ENCODE results near the gene EXOSC5. TPM values are rescaled to one million over a fixed set of nuclear protein-coding genes. Genes with fewer than 3 reads are reported as not detected.

The EXOSC5 gene
- total and polyA plus RNA-seq, 10 of the 15 experiments (the other 5 are each of a cell fraction or from before 2014, with no cell fraction given), result 15.8 to 123 (median 52.7) TPM

GRCh38 chr19:41424335-41425173, 27.4 kb upstream of the EXOSC5 start:
- Histone ChIP-seq H3K27me3 (replicated peaks in 1 of 2; ENCODE audit: control insufficient read depth in 2 of 2, insufficient read depth in 2 of 2, low read length in 1 of 2) (no peaks in the 10 kb centered on the region), H3K4me1 (ENCODE audit: control insufficient read depth, insufficient read depth, low read length) (peaks cover 9% of the 10 kb centered on the region), H3K4me2 (ENCODE audit: control insufficient read depth, insufficient read depth) (no peak overlapping the region), H4K20me1 (ENCODE audit: control insufficient read depth, insufficient read depth) (no peaks in the 10 kb centered on the region; the same call in 1 of the 2 replicates), H3K4me3 (no peak overlapping the region), H3K36me3 (ENCODE audit: control insufficient read depth in 2 of 2, insufficient read depth in 2 of 2, low read length in 1 of 2) (peaks cover 7 to 16% of the 10 kb centered on the region in 2 experiments), H3K79me2 (ENCODE audit: control insufficient read depth, insufficient read depth, low read length) (no peaks in the 10 kb centered on the region; the same call in 1 of the 2 replicates), H3K9ac (ENCODE audit: control insufficient read depth, insufficient read depth, low read length) (no peak overlapping the region), H3K9me3 (replicated peaks; ENCODE audit: control insufficient read depth, insufficient read depth, low read length) (no peaks in the 10 kb centered on the region), H2AFZ (ENCODE audit: control insufficient read depth, low read depth, low read length) (no peak overlapping the region), H3K27ac (ENCODE audit: control insufficient read depth, insufficient read depth) (no peak overlapping the region)
- in situ Hi-C loops (cut with MboI), result no loop called here
- no peak for DNase-seq (ENCODE audit: low read depth, low spot score)
- intact Hi-C loops (cut with micrococcal nuclease; ENCODE audit: unreplicated experiment), result no loop called here
- SMC1A ChIA-PET (ENCODE audit: uncharacterized antibody, unreplicated experiment), result no interaction called here
- BruUV-seq (replicated peaks), result no TSS peak
- no peak for ATAC-seq
- 94% methylated on average over 21 of the region's 21 CpGs for WGBS (ENCODE audit: insufficient coverage, insufficient replicate concordance, low lambda C conversion rate, missing lambda C conversion rate)
- RAD21 ChIA-PET (ENCODE audit: unreplicated experiment), result no interaction called here
- POLR2A ChIA-PET, result interaction anchor here (0.5 to 1.1 kb wide), 2 partner anchors 75 to 130 kb away, joined by 3 to 8 read pairs; no protein-coding TSS in a partner anchor
- no peak for FAIRE-seq
- CTCF ChIA-PET, result interaction anchor here (1.4 kb wide), 1 partner anchor 15 kb away, joined by 3 read pairs; the partner anchor contains the start of gene DMAC2
- TF ChIP-seq IRF5 (IDR thresholded peaks at IDR 0.05; ENCODE audit: borderline replicate concordance), result no peak
- TF ChIP-seq NFYA (IDR thresholded peaks at IDR 0.05; ENCODE audit: borderline replicate concordance, low read depth, low read length), result no peak
- TF ChIP-seq TCF3 (IDR thresholded peaks at IDR 0.05; ENCODE audit: borderline replicate concordance, insufficient read depth, low read depth, low read length), result no peak
- TF ChIP-seq HDAC6 (IDR thresholded peaks at IDR 0.05; ENCODE audit: unreplicated experiment), result no peak
- TF ChIP-seq ASH2L (IDR thresholded peaks at IDR 0.05; ENCODE audit: borderline replicate concordance, low read depth), result no peak
- TF ChIP-seq IRF4 (IDR thresholded peaks at IDR 0.05; ENCODE audit: low read depth, low read length), result no peak
- TF ChIP-seq STAT3 (IDR thresholded peaks at IDR 0.05; ENCODE audit: low read depth, low read length), result no peak
- no peak for TF ChIP-seq USF2 (IDR thresholded peaks at IDR 0.05; ENCODE audit: borderline replicate concordance, low read depth, low read length)
- TF ChIP-seq SMC3 (IDR thresholded peaks at IDR 0.05; ENCODE audit: borderline replicate concordance, low read length), result no peak
- TF ChIP-seq SRF (IDR thresholded peaks at IDR 0.05; ENCODE audit: low read depth in 2 of 2, low read length in 2 of 2), result no peak
- no peak for TF ChIP-seq SMARCA5 (IDR thresholded peaks at IDR 0.05)
- TF ChIP-seq ZBTB40 (IDR thresholded peaks at IDR 0.05; ENCODE audit: borderline replicate concordance), result no peak
- no peak for TF ChIP-seq RCOR1 (conservative IDR thresholded peaks at IDR 0.05; ENCODE audit: low read depth, low read length)

Measured in GM12878 (cell line).